GM18511 (cell line): ENCODE measurements around the gene MRPS12.
"Not testable (repeated sequence)": the region's sequence is repeated elsewhere in the genome, so short reads cannot be mapped to it uniquely, and the experiment has no call there.

Experiments used
- ATAC-seq: cut with Tn5 transposase; IDR thresholded peaks from one replicate; pipeline ENCODE4 v1.9.1; 2021; ENCODE audit warnings: mild to moderate bottlenecking, moderate library complexity; ENCODE audit not compliant: unreplicated experiment

Gene MRPS12

GRCh38 chr19:38930776-38931520, at the start of gene MRPS12:
MRPS12 (plus strand) TSS chr19:38930944; CDS start chr19:38931295, 351 bp downstream.
- peak; percentile 93 for ATAC-seq

DNA sequence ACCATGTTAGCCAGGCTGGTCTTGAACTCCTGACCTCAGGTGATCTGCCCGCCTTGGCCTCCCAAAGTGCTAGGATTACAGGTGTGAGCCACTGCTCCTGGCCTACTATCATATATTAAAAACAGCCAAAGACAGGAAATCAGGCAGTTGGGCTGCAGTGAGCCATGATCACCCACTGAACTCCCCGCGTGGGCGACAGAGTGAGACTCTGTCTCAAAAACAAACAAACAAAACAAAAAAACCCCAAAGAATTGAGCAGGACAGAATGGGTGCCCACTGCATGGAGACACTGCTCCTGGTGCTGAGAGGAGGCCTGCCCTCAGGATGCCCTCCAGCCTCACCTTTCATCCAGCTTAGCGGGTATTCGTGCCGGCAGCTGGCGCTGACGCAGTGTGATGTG, 47.5 kb upstream of the MRPS12 start:
- ATAC-seq, result no peak

- ATAC-seq, result not testable (repeated sequence)
Observed at GRCh38 chr19:38884691-38885090, 46.1 kb upstream of the MRPS12 start.

GRCh38 chr19:38888876-38889275, 41.9 kb upstream of the MRPS12 start:
- no peak for ATAC-seq

DNA sequence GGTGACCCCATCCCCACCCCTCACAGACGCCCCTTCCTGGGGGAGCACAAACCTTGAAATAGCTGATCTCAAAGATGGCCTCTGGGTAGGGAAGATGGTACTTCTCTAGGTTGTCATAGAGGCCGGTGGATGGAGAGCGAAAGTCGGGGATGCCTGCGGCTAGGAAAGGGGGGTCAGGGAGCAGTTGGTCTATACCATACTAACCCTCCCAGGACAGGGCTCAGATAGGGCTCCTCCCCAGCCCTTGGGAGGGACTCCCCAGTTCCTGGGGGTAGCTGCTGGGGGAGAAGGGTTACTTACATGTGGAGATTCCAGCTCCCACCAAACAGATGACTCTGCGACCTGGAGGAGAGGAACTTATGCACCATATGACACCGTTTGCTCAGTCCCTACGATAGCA, 40.9 kb upstream of the MRPS12 start:
- ATAC-seq, result no peak

GRCh38 chr19:38890686-38891085, 40.1 kb upstream of the MRPS12 start:
- no peak for ATAC-seq

DNA sequence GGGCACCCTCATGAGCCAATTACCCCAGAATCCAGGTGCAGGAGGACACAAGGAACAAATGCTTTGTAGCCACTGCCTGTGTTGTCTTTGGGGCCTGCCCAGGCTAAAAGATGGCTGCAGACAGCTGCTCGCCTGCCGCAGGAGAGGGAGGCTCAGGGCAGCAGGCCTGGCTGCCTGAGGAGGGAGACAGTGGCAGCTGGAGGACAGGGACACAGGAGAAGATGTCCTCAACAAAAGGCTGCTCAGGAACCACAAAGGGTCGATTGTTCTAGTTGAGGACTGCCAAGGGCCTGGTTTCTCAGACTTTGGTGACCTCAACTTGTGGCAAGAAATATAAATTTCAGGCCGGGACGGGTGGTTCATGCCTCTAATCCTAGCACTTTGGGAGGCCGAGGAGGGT, 39.0 kb upstream of the MRPS12 start:
- ATAC-seq, result no peak

DNA sequence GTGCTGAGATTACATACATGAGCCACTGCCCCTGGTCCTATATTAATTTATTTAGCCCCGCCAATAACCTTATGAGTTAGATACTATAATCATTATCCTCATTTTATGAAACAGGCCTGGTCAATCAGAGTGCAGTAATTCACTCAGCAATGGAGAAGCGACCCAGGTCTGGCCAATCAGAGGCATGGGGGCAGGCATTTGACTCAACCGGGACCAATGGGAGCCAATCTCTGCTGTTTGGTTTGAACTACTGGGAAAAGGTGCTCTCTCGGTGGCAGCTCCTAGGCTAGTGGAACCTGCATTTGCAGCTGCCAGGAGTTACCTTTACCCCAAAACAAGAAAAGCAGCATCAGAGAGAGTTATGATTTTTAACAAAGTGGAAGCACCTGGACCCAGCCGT, 37.9 kb upstream of the MRPS12 start:
- ATAC-seq, result no peak

DNA sequence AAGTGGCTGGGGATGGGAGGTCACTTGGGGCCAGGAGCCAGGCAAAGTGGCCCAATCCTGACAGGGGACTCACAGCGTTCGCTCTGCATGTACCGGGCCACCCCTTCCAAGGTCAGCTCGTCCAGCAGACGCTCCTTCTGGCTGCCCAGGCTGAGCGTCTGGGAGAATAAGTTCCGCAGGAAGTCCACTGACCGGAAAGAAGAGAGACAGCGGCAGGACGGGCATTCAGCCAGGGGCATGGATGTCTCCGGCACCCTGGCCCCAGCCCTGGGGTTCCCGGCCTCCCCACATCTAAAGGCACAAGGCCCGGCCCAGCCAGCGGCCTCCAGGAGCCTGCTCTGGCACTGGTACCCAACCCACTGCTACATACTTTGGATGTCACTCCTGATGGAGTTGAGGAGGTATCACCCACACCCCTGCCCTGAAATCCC, 37.4 kb upstream of the MRPS12 start:
- ATAC-seq, result no peak

GRCh38 chr19:38894968-38895367, 35.8 kb upstream of the MRPS12 start:
- no peak for ATAC-seq

DNA sequence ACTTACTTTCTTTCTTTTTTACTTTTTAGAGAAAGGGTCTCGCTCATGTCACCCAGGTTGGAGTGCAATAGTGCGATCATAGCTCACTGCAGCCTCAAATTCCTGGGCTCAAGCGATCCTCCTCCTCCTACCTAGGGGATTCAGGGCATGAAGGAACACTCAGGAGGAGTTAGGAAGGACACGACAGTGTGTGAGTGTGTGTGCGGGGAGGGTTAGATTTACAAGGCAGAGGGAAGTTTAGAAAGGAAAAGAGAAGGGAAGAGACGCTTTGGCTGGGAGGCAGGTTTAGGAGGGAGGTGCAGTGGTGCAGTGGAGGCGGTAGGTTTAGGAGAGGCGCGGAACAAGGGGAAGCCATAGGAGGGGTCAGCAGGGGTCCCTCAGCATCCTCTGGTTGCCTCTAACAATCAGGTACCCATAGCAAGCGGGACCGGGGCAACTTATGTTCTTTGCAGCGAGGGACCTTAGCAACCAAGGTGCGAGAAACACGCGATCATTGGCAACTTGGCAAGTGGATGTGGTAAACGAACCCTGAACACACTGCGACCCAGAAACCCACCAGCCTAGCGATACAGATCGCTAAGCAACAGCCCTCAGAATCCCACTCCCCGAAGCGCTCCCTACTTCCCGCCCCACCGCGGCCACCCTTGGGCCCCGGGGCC, 31.8 kb upstream of the MRPS12 start:
- ATAC-seq, result no peak

DNA sequence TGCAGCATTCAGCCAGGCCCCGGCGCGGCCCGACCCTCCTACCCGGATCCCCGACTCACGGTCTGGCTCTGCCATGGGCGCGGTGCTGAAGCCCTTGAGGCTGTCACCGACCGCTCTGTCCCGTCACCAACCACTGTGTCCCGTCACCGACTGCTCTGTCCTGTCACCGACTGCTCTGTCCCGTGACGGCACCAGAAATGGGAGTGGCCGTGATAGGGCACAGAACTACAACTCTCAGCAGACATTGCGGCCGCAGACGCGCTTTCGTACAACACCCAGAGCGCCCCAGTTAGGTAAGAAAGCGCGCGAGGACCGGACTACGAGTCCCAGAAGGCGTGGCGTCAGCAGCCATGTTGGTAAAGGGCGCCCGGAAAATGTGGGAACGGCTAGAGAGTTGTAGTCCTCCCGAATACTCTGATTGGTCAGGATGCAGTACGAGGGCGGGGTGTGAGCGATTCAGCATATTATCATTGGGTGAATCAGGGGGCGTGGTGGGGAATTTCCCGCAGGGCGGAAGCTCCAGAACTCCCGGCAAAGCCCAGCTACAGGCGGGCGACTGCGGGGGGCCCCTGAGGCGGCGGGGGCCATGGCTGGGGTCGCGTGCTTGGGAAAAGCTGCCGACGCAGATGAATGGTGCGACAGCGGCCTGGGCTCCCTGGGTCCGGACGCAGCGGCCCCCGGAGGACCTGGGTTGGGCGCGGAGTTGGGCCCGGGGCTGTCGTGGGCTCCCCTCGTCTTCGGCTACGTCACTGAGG, 31.1 kb upstream of the MRPS12 start, which contains the start of the genes NFKBIB and SIRT2:
Gene NFKBIB (plus strand): TSS at position 523 of the 755 bp plus-strand sequence. CDS start 64 bp downstream, at position 587.
Gene SIRT2 (minus strand): TSS at position 172 of the 755 bp plus-strand sequence. CDS start 97 bp downstream, at position 75.
- ATAC-seq, result peak; percentile 93

DNA sequence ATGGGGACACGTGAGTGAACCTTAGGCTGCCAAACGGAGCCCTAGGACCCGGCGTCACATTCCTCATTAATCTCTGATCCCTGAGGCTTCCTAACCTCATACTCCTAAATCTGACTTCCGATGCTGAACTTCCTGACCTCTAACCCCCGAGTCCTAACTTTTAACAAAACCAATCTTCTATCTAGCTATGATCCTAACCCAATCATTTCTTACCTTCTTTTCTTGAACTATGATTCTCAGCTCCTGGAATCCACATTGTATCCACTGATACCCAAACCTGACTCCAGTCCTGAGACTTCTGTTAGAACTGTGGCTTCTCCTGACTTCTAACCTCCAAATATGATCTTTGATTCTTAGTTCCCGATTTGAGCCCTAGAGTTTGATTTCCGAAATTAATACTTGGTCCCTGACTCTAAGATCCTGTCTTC, 30.5 kb upstream of the MRPS12 start:
- ATAC-seq, result no peak

DNA sequence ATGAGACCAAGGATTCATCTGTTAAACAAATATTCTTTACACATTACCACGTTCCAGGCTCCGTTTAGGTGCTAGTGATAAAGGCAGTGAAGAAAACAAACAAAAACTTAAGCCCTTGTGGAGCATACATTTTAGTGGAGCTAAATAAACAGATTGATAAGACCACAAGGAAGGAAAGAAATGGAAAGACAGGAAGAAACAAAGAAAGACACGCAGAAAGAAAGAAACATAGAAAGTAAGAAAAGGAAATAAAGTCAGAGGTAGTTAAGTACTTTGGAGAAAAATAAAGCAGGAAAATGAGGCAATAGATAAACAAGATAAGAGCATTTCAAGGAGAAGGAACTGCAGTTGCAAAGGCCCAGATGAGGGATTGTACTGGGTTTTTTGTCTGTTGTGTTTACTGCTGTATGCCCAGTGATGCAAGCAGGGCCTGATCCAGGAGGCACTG, 30.0 kb upstream of the MRPS12 start:
- ATAC-seq, result no peak

DNA sequence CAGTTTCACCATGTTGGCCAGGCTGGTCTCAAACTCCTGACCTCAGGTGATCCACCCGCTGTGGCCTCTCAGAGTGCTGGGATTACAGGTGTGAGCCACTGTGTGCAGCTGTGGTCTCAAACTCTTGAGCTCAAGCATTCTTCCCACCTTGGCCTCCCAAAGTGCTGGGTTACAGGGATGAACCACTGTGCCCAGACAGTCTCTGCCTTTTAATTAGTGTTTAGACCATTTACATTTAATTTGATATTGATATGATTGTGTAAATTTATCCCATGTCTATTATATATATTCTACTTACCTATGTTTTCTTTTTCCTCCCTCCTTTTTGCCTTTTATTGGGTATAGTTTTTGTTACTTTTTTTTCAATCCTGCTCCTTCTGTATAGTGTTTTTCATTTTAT, 29.1 kb upstream of the MRPS12 start:
- ATAC-seq, result no peak

- ATAC-seq, result no peak
Observed at GRCh38 chr19:38904581-38905539, 25.9 kb upstream of the MRPS12 start.

GRCh38 chr19:38905620-38906019, 25.1 kb upstream of the MRPS12 start:
- ATAC-seq, result no peak

- ATAC-seq, result no peak
Observed at GRCh38 chr19:38907227-38907626, 23.5 kb upstream of the MRPS12 start.

DNA sequence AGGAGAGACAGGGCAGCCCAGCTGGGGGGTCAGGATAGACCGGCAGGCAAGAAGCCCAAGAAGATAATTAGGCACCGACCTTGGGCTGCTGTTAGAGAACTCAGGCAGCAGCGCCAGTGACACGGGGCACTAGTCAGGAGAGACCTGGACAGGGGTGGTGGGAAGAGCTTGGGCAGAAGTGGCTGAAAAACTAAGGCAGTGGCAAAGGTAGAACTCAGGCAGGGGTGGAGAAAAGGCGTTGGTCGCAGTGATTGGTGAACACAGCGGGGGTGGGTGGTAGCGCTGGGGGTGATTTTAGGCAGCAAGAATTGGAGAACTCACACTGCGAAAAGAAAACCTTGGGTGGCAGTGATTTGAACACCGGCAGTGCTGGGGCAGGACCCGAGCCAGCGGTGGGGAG, 23.1 kb upstream of the MRPS12 start:
- ATAC-seq, result no peak

GRCh38 chr19:38908911-38909310, 21.8 kb upstream of the MRPS12 start:
- no peak for ATAC-seq
